ENCODE results near the gene NPFFR1.

The NPFFR1 gene

GRCh38 chr10:70303730-70304129 is 19.9 kb upstream of the NPFFR1 start:
- Histone ChIP-seq H3K27ac (replicated peaks) (peak overlapping the region; percentile 86), H3K27me3 (ENCODE audit: insufficient read depth, poor library complexity, severe bottlenecking) (no peaks in the 10 kb centered on the region), H3K4me3 (replicated peaks; ENCODE audit: insufficient read depth, low read length) (no peak overlapping the region)
- TF ChIP-seq SPI1 (IDR thresholded peaks at IDR 0.05; ENCODE audit: borderline replicate concordance, low read depth) (no peak), POLR2AphosphoS5 (IDR thresholded peaks at IDR 0.05; ENCODE audit: low read depth) (no peak), GABPA (IDR thresholded peaks at IDR 0.05; ENCODE audit: low read depth) (no peak), CTCF (IDR thresholded peaks at IDR 0.05; ENCODE audit: insufficient read depth, low read length) (no peak)
- TF ChIP-seq, protein P1, sequence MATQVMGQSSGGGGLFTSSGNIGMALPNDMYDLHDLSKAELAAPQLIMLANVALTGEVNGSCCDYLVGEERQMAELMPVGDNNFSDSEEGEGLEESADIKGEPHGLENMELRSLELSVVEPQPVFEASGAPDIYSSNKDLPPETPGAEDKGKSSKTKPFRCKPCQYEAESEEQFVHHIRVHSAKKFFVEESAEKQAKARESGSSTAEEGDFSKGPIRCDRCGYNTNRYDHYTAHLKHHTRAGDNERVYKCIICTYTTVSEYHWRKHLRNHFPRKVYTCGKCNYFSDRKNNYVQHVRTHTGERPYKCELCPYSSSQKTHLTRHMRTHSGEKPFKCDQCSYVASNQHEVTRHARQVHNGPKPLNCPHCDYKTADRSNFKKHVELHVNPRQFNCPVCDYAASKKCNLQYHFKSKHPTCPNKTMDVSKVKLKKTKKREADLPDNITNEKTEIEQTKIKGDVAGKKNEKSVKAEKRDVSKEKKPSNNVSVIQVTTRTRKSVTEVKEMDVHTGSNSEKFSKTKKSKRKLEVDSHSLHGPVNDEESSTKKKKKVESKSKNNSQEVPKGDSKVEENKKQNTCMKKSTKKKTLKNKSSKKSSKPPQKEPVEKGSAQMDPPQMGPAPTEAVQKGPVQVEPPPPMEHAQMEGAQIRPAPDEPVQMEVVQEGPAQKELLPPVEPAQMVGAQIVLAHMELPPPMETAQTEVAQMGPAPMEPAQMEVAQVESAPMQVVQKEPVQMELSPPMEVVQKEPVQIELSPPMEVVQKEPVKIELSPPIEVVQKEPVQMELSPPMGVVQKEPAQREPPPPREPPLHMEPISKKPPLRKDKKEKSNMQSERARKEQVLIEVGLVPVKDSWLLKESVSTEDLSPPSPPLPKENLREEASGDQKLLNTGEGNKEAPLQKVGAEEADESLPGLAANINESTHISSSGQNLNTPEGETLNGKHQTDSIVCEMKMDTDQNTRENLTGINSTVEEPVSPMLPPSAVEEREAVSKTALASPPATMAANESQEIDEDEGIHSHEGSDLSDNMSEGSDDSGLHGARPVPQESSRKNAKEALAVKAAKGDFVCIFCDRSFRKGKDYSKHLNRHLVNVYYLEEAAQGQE (IDR thresholded peaks at IDR 0.05; ENCODE audit: insufficient replicate concordance, low read depth), result no peak
- DNase-seq (ENCODE audit: low read depth in 1 of 2, low spot score in 1 of 2), result no peak

- peak; percentile 39; the same call in 1 of the 2 replicates for TF ChIP-seq POLR2AphosphoS5 (IDR thresholded peaks at IDR 0.05; ENCODE audit: low read depth)
- TF ChIP-seq GABPA (IDR thresholded peaks at IDR 0.05; ENCODE audit: low read depth), result no peak
- peak; percentile 87 for TF ChIP-seq SPI1 (IDR thresholded peaks at IDR 0.05; ENCODE audit: borderline replicate concordance, low read depth)
- TF ChIP-seq, protein P1 (IDR thresholded peaks at IDR 0.05; ENCODE audit: insufficient replicate concordance, low read depth), result no peak
- no peak for TF ChIP-seq CTCF (IDR thresholded peaks at IDR 0.05; ENCODE audit: insufficient read depth, low read length)
- peak overlapping the region; percentile 86 for H3K27ac ChIP-seq (replicated peaks)
- no peak overlapping the region for H3K4me3 ChIP-seq (replicated peaks; ENCODE audit: insufficient read depth, low read length)
- DNase-seq (ENCODE audit: low read depth in 1 of 2, low spot score in 1 of 2), result peak; percentile 82 to 92
- no peaks in the 10 kb centered on the region for H3K27me3 ChIP-seq (ENCODE audit: insufficient read depth, poor library complexity, severe bottlenecking)
These were observed 18.5 kb upstream of the NPFFR1 start for GRCh38 chr10:70302292-70302691.

- TF ChIP-seq SPI1 (IDR thresholded peaks at IDR 0.05; ENCODE audit: borderline replicate concordance, low read depth) (no peak), GABPA (IDR thresholded peaks at IDR 0.05; ENCODE audit: low read depth) (no peak), POLR2AphosphoS5 (IDR thresholded peaks at IDR 0.05; ENCODE audit: low read depth) (no peak), CTCF (IDR thresholded peaks at IDR 0.05; ENCODE audit: insufficient read depth, low read length) (no peak)
- TF ChIP-seq, protein P1 (IDR thresholded peaks at IDR 0.05; ENCODE audit: insufficient replicate concordance, low read depth), result no peak
- DNase-seq (ENCODE audit: low read depth in 1 of 2, low spot score in 1 of 2), result no peak
These were observed 17.2 kb upstream of the NPFFR1 start for GRCh38 chr10:70300908-70301597.

More at GRCh38 chr10:70300908-70301597, 17.2 kb upstream of the NPFFR1 start:
- no peak overlapping the region for H3K4me3 ChIP-seq (replicated peaks; ENCODE audit: insufficient read depth, low read length)
- peak overlapping the region; percentile 86 for H3K27ac ChIP-seq (replicated peaks)
- H3K27me3 ChIP-seq (ENCODE audit: insufficient read depth, poor library complexity, severe bottlenecking), result no peaks in the 10 kb centered on the region
